SU-DHL-6 (cell line): Measurements from ENCODE around the gene VTI1A.

Experiments used
- H2AFZ ChIP-seq: fragments of 200-600 bp; sonication (generic); 2 replicates; pipeline ENCODE4 v1.6.1; 2014; ENCODE audit warnings: low read depth, mild to moderate bottlenecking, moderate library complexity, mixed read lengths, antibody characterized with exemption, low read length; ENCODE audit not compliant: severe bottlenecking
- H3F3A ChIP-seq: fragments of 200-600 bp; shearing (Covaris generic); 2 replicates; pipeline ENCODE4 v1.6.0; 2016; ENCODE audit warnings: antibody characterized with exemption, mild to moderate bottlenecking; ENCODE audit not compliant: insufficient read depth
- H3K27ac ChIP-seq: fragments of 200-600 bp; sonication (generic); 2 replicates; pipeline ENCODE4 v1.5.1; 2016; ENCODE audit warnings: low read depth, mild to moderate bottlenecking, low read length, moderate library complexity, mixed read lengths
- H3K27me3 ChIP-seq: fragments of 200-600 bp; sonication (generic), shearing (Covaris generic); 2 replicates; pipeline ENCODE4 v1.6.0; 2014; ENCODE audit warnings: mild to moderate bottlenecking, low read length
- H3K36me3 ChIP-seq: fragments of 200-600 bp; sonication (generic); 2 replicates; pipeline ENCODE4 v1.6.1; 2014; ENCODE audit warnings: mild to moderate bottlenecking, low read length, mixed read lengths
- H3K4me2 ChIP-seq: fragments of 300-600, 200-600 bp; shearing (Covaris generic), sonication (generic); 2 replicates; pipeline ENCODE4 v1.6.0; 2014; ENCODE audit warnings: low read length, low read depth, mild to moderate bottlenecking; ENCODE audit not compliant: poor library complexity, severe bottlenecking
- H3K4me3 ChIP-seq: fragments of 200-600 bp; sonication (generic); 2 replicates; pipeline ENCODE4 v1.5.1; 2014; ENCODE audit warnings: antibody characterized with exemption, low read length, mild to moderate bottlenecking, mixed read lengths; ENCODE audit not compliant: insufficient read depth, poor library complexity, severe bottlenecking
- H3K79me2 ChIP-seq: fragments of 200-600 bp; sonication (generic); 2 replicates; pipeline ENCODE4 v1.6.1; 2014; ENCODE audit warnings: mild to moderate bottlenecking, low read length, moderate library complexity; ENCODE audit not compliant: insufficient read depth
- H3K9ac ChIP-seq: fragments of 200-600 bp; sonication (generic); 2 replicates; pipeline ENCODE4 v1.7.0; 2014; ENCODE audit warnings: mild to moderate bottlenecking, low read length
- H3K9me2 ChIP-seq: fragments of 200-600 bp; sonication (generic); replicated peaks from 2 replicates; pipeline ENCODE4 v1.6.1; 2014; ENCODE audit warnings: low read length; ENCODE audit not compliant: insufficient read depth
- H3K9me3 ChIP-seq: fragments of 200-600 bp; sonication (generic); 2 replicates; pipeline ENCODE4 v1.6.1; 2014; ENCODE audit warnings: low read length, mixed read lengths; ENCODE audit not compliant: insufficient read depth
- H4K20me1 ChIP-seq: fragments of 200-600 bp; sonication (generic); 2 replicates; pipeline ENCODE4 v1.6.1; 2014; ENCODE audit warnings: low read depth, mild to moderate bottlenecking, antibody characterized with exemption, low read length, moderate library complexity, mixed read lengths
- CTCF ChIP-seq: fragments of 200-600 bp; sonication (generic); IDR thresholded peaks from one replicate; pipeline ENCODE4 v1.5.1; 2017; ENCODE audit warnings: antibody characterized with exemption, mild to moderate bottlenecking, low read length, moderate library complexity; ENCODE audit not compliant: insufficient read depth, poor library complexity, severe bottlenecking
- EZH2phosphoT487 ChIP-seq: fragments of 200-600 bp; sonication (generic), shearing (Covaris generic); conservative IDR thresholded peaks from 2 replicates; pipeline ENCODE4 v1.6.1; 2018; ENCODE audit warnings: mild to moderate bottlenecking, antibody characterized with exemption, low read length, moderate library complexity, mixed read lengths

Gene VTI1A

DNA sequence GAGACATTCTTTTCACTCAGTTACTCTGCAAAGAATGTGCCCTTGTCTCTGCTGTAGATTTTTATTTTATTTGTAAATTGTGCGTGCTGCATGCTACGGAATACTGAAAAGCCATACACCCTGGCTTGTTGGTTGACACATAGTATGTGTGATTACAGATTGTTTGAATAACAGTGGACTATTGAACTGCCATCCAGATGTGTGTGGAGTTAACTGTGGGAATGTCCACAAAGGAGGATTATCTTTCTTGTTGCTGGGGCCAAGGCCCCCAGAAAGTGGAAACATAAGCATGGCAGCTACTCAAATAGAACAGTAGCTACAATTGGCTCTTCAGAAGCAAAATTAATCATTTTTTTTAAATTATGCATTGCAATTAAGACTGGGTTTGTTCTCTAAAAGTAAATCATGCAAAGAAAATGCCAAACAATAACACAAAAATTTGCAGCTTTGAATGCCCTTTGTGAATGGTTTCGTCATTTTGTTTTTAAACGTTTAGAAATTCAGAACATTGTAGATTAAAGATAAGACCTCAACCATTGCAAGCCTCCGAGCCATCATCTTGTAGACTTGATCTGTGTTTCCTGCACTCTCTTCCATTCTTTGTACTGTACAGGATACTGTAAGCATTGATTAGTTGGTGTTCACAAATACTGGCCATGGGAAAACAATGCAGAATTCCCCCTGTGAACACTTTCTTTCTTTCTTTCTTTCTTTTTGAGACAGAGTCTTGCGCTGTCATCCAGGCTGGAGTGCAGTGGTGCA, 292.8 kb downstream of the VTI1A start:
- H3F3A ChIP-seq: no peaks in the 10 kb centered on the region
- no peaks in the 10 kb centered on the region for H3K9me3 ChIP-seq
- H3K9ac ChIP-seq: no peak overlapping the region
- no peaks in the 10 kb centered on the region for H3K9me2 ChIP-seq
- H2AFZ ChIP-seq: no peak overlapping the region
- H3K4me3 ChIP-seq: no peak overlapping the region
- TF ChIP-seq EZH2phosphoT487 (no peak), CTCF (no peak)
- H3K36me3 ChIP-seq: no peaks in the 10 kb centered on the region
- H4K20me1 ChIP-seq: no peaks in the 10 kb centered on the region
- H3K79me2 ChIP-seq: no peaks in the 10 kb centered on the region
- no peak overlapping the region for H3K4me2 ChIP-seq
- H3K27ac ChIP-seq: no peak overlapping the region
- no peaks in the 10 kb centered on the region for H3K27me3 ChIP-seq

GRCh38 chr10:112741830-112742402, 294.9 kb downstream of the VTI1A start:
- Histone ChIP-seq H3K9me3 (no peaks in the 10 kb centered on the region), H3K27ac (no peak overlapping the region), H3K36me3 (no peaks in the 10 kb centered on the region), H3F3A (no peaks in the 10 kb centered on the region), H3K9me2 (no peaks in the 10 kb centered on the region), H3K4me2 (no peak overlapping the region), H3K9ac (no peak overlapping the region), H3K27me3 (no peaks in the 10 kb centered on the region), H2AFZ (no peak overlapping the region), H3K79me2 (no peaks in the 10 kb centered on the region), H4K20me1 (no peaks in the 10 kb centered on the region), H3K4me3 (no peak overlapping the region)
- TF ChIP-seq EZH2phosphoT487: no peak
- no peak for TF ChIP-seq CTCF

- H3K79me2 ChIP-seq: no peaks in the 10 kb centered on the region
- H4K20me1 ChIP-seq: no peaks in the 10 kb centered on the region
- H3K36me3 ChIP-seq: no peaks in the 10 kb centered on the region
- no peaks in the 10 kb centered on the region for H3K27me3 ChIP-seq
- H3K9ac ChIP-seq: no peak overlapping the region
- no peaks in the 10 kb centered on the region for H3F3A ChIP-seq
- H3K4me2 ChIP-seq: no peak overlapping the region
- no peak for TF ChIP-seq EZH2phosphoT487
- TF ChIP-seq CTCF: no peak
- H3K9me2 ChIP-seq: no peaks in the 10 kb centered on the region
- H3K4me3 ChIP-seq: no peak overlapping the region
- no peak overlapping the region for H3K27ac ChIP-seq
- H2AFZ ChIP-seq: no peak overlapping the region
- H3K9me3 ChIP-seq: no peaks in the 10 kb centered on the region
Measured at GRCh38 chr10:112744181-112745096, 297.4 kb downstream of the VTI1A start.
